Cerebellar nuclear complex (tissue), 1 donor: ENCODE results near the gene MRPL52.
"Not testable (repeated sequence)": the region's sequence is repeated elsewhere in the genome, so short reads cannot be mapped to it uniquely, and the experiment has no call there.

Source experiments
- DNase-seq, 2 experiments: peaks; one replicate each; lab custom pipeline; 2025; lab: John Stamatoyannopoulos, UW

MRPL52 gene

GRCh38 chr14:22808388-22809209 is 21.1 kb upstream of the MRPL52 start:
- no peak for DNase-seq

GRCh38 chr14:22811722-22812121 is 18.0 kb upstream of the MRPL52 start:
- DNase-seq: no peak

- DNase-seq: no peak
These were observed 16.9 kb upstream of the MRPL52 start for GRCh38 chr14:22812744-22813143.

GRCh38 chr14:22813145-22813544 is 16.5 kb upstream of the MRPL52 start:
- DNase-seq: no peak

GRCh38 chr14:22814373-22814772 is 15.3 kb upstream of the MRPL52 start:
- no peak for DNase-seq

GRCh38 chr14:22814941-22815713 is 14.6 kb upstream of the MRPL52 start, which contains the start of gene SLC7A7:
TSS of gene SLC7A7 (minus strand) at chr14:22815435. CDS start at chr14:22813398, 2,037 bp downstream.
- no peak for DNase-seq

GRCh38 chr14:22819151-22819988 is 10.3 kb upstream of the MRPL52 start:
- no peak for DNase-seq

GRCh38 chr14:22820731-22821130 is 9.0 kb upstream of the MRPL52 start:
- DNase-seq: no peak

- no peak for DNase-seq
These were observed 8.3 kb upstream of the MRPL52 start for GRCh38 chr14:22821193-22822015.

- no peak for DNase-seq
These were observed 7.6 kb upstream of the MRPL52 start for GRCh38 chr14:22822016-22822570.

- no peak for DNase-seq
These were observed 7.1 kb upstream of the MRPL52 start for GRCh38 chr14:22822571-22823098.

- no peak for DNase-seq
These were observed 4.9 kb upstream of the MRPL52 start for GRCh38 chr14:22824711-22825359.

GRCh38 chr14:22829076-22829660 is 519 bp upstream of the MRPL52 start:
- not testable (repeated sequence) for DNase-seq

- DNase-seq: no peak
These were observed 840 bp downstream of the MRPL52 start for GRCh38 chr14:22830443-22831010.

GRCh38 chr14:22835505-22835904 is 5.8 kb downstream of the MRPL52 start:
- no peak for DNase-seq

GRCh38 chr14:22836301-22837113 is 6.8 kb downstream of the MRPL52 start, which contains the start of gene MMP14:
TSS of gene MMP14 (plus strand) at chr14:22836585. CDS start at chr14:22836818, 233 bp downstream.
- no peak for DNase-seq

- no peak for DNase-seq
These were observed 7.5 kb downstream of the MRPL52 start for GRCh38 chr14:22837114-22837749.
